Memory B cell (primary cell): ENCODE data around the gene TRERF1.
A peak's percentile ranks its signal among the peaks of the same experiment; 100 is the strongest.

Experiments
- ATAC-seq: fragments of 150-1000 bp; cut with Tn5 transposase; 2 replicates; pipeline ENCODE4 v1.10.0; 2021; ENCODE audit warnings: low read depth, mild to moderate bottlenecking, moderate library complexity
- DNase-seq, 2 donors: peaks; one replicate each; pipeline ENCODE4 v3.0.0; 2022; ENCODE audit warnings: low spot score in 2 of 2
- H3K27ac Mint-ChIP-seq: one replicate; pipeline ENCODE4 v1.8.0; 2022; ENCODE audit warnings: mild to moderate bottlenecking, moderate library complexity, mixed read lengths
- H3K27me3 Mint-ChIP-seq: one replicate; pipeline ENCODE4 v1.8.0; 2022; ENCODE audit warnings: mixed read lengths
- H3K36me3 Mint-ChIP-seq: one replicate; pipeline ENCODE4 v1.8.0; 2022; ENCODE audit warnings: mild to moderate bottlenecking, mixed read lengths
- H3K4me1 Mint-ChIP-seq: one replicate; pipeline ENCODE4 v1.8.0; 2022; ENCODE audit warnings: mixed read lengths
- H3K4me3 Mint-ChIP-seq: one replicate; pipeline ENCODE4 v1.8.0; 2022; ENCODE audit warnings: mild to moderate bottlenecking, moderate library complexity, mixed read lengths
- H3K9me3 Mint-ChIP-seq: one replicate; pipeline ENCODE4 v1.8.0; 2022; ENCODE audit warnings: mixed read lengths

The TRERF1 gene

GRCh38 chr6:42423244-42423643 lies 28.5 kb downstream of the TRERF1 start:
- DNase-seq, result no peak
- peaks cover 10% of the 10 kb centered on the region for H3K4me1 Mint-ChIP-seq

GRCh38 chr6:42420741-42421140 lies 31.0 kb downstream of the TRERF1 start:
- peaks cover 10% of the 10 kb centered on the region for H3K4me1 Mint-ChIP-seq

More at GRCh38 chr6:42423244-42423643, 28.5 kb downstream of the TRERF1 start:
- no peak for ATAC-seq
- no peaks in the 10 kb centered on the region for H3K9me3 Mint-ChIP-seq
- H3K27ac Mint-ChIP-seq, result no peak overlapping the region
- H3K27me3 Mint-ChIP-seq, result peaks cover 6% of the 10 kb centered on the region
- no peaks in the 10 kb centered on the region for H3K36me3 Mint-ChIP-seq
- H3K4me3 Mint-ChIP-seq, result no peak overlapping the region

GRCh38 chr6:42419490-42420280 lies 32.0 kb downstream of the TRERF1 start:
- no peaks in the 10 kb centered on the region for H3K9me3 Mint-ChIP-seq
- ATAC-seq (no peak), DNase-seq (no peak)
- H3K27me3 Mint-ChIP-seq, result peaks cover 6% of the 10 kb centered on the region
- no peak overlapping the region for H3K27ac Mint-ChIP-seq
- H3K4me3 Mint-ChIP-seq, result no peak overlapping the region
- no peaks in the 10 kb centered on the region for H3K36me3 Mint-ChIP-seq
- peaks cover 9% of the 10 kb centered on the region for H3K4me1 Mint-ChIP-seq

More at GRCh38 chr6:42420741-42421140, 31.0 kb downstream of the TRERF1 start:
- DNase-seq, result no peak
- no peak overlapping the region for H3K27ac Mint-ChIP-seq
- H3K36me3 Mint-ChIP-seq, result no peaks in the 10 kb centered on the region
- no peaks in the 10 kb centered on the region for H3K9me3 Mint-ChIP-seq
- ATAC-seq, result no peak
- no peak overlapping the region for H3K4me3 Mint-ChIP-seq
- H3K27me3 Mint-ChIP-seq, result peaks cover 6% of the 10 kb centered on the region

- Mint-ChIP-seq H3K27ac (no peak overlapping the region), H3K36me3 (no peaks in the 10 kb centered on the region), H3K4me3 (no peak overlapping the region), H3K27me3 (peaks cover 5% of the 10 kb centered on the region), H3K4me1 (peaks cover 7% of the 10 kb centered on the region), H3K9me3 (no peaks in the 10 kb centered on the region)
- no peak for DNase-seq
- no peak for ATAC-seq
Measured at GRCh38 chr6:42418724-42419123, 33.0 kb downstream of the TRERF1 start.

GRCh38 chr6:42417641-42418112 lies 34.0 kb downstream of the TRERF1 start:
- H3K4me3 Mint-ChIP-seq, result no peak overlapping the region
- H3K4me1 Mint-ChIP-seq, result peaks cover 2% of the 10 kb centered on the region
- no peak for ATAC-seq
- H3K36me3 Mint-ChIP-seq, result no peaks in the 10 kb centered on the region
- peaks cover 5% of the 10 kb centered on the region for H3K27me3 Mint-ChIP-seq
- DNase-seq, result no peak
- no peaks in the 10 kb centered on the region for H3K9me3 Mint-ChIP-seq
- H3K27ac Mint-ChIP-seq, result no peak overlapping the region

GRCh38 chr6:42411406-42411805 lies 40.3 kb downstream of the TRERF1 start:
- DNase-seq, result no peak
- ATAC-seq, result no peak
- H3K4me1 Mint-ChIP-seq, result peaks cover 12% of the 10 kb centered on the region

GRCh38 chr6:42410861-42411260 lies 40.9 kb downstream of the TRERF1 start:
- Mint-ChIP-seq H3K36me3 (no peaks in the 10 kb centered on the region), H3K4me3 (no peak overlapping the region), H3K27me3 (no peaks in the 10 kb centered on the region), H3K4me1 (peaks cover 10% of the 10 kb centered on the region), H3K27ac (peak overlapping the region; percentile 61), H3K9me3 (no peaks in the 10 kb centered on the region)
- ATAC-seq (no peak), DNase-seq (no peak)

More at GRCh38 chr6:42411406-42411805, 40.3 kb downstream of the TRERF1 start:
- no peak overlapping the region for H3K27ac Mint-ChIP-seq
- no peaks in the 10 kb centered on the region for H3K27me3 Mint-ChIP-seq
- H3K9me3 Mint-ChIP-seq, result no peaks in the 10 kb centered on the region
- H3K4me3 Mint-ChIP-seq, result no peak overlapping the region
- H3K36me3 Mint-ChIP-seq, result no peaks in the 10 kb centered on the region

- ATAC-seq, result peak; percentile 85
- Mint-ChIP-seq H3K4me1 (peaks cover 10% of the 10 kb centered on the region), H3K27me3 (no peaks in the 10 kb centered on the region), H3K36me3 (no peaks in the 10 kb centered on the region), H3K27ac (no peak overlapping the region), H3K9me3 (no peaks in the 10 kb centered on the region), H3K4me3 (no peak overlapping the region)
- no peak for DNase-seq
Measured at GRCh38 chr6:42409581-42409980, 42.1 kb downstream of the TRERF1 start.

GRCh38 chr6:42407379-42407778 lies 44.3 kb downstream of the TRERF1 start:
- ATAC-seq, result no peak
- H3K4me3 Mint-ChIP-seq, result no peak overlapping the region
- peaks cover 15% of the 10 kb centered on the region for H3K4me1 Mint-ChIP-seq
- H3K9me3 Mint-ChIP-seq, result no peaks in the 10 kb centered on the region
- no peak overlapping the region for H3K27ac Mint-ChIP-seq
- no peak for DNase-seq
- H3K27me3 Mint-ChIP-seq, result no peaks in the 10 kb centered on the region
- H3K36me3 Mint-ChIP-seq, result no peaks in the 10 kb centered on the region

- Mint-ChIP-seq H3K36me3 (no peaks in the 10 kb centered on the region), H3K27me3 (no peaks in the 10 kb centered on the region), H3K27ac (no peak overlapping the region), H3K4me1 (peaks cover 15% of the 10 kb centered on the region), H3K9me3 (no peaks in the 10 kb centered on the region), H3K4me3 (no peak overlapping the region)
- ATAC-seq (no peak), DNase-seq (no peak)
Measured at GRCh38 chr6:42406306-42407280, 45.1 kb downstream of the TRERF1 start.

GRCh38 chr6:42405021-42405420 lies 46.7 kb downstream of the TRERF1 start:
- H3K4me1 Mint-ChIP-seq, result peaks cover 15% of the 10 kb centered on the region
- no peaks in the 10 kb centered on the region for H3K27me3 Mint-ChIP-seq
- no peak overlapping the region for H3K27ac Mint-ChIP-seq
- no peak overlapping the region for H3K4me3 Mint-ChIP-seq
- DNase-seq (no peak), ATAC-seq (no peak)
- H3K36me3 Mint-ChIP-seq, result no peaks in the 10 kb centered on the region
- H3K9me3 Mint-ChIP-seq, result no peaks in the 10 kb centered on the region

GRCh38 chr6:42404484-42404883 lies 47.2 kb downstream of the TRERF1 start:
- Mint-ChIP-seq H3K27ac (no peak overlapping the region), H3K9me3 (no peaks in the 10 kb centered on the region), H3K36me3 (no peaks in the 10 kb centered on the region), H3K27me3 (no peaks in the 10 kb centered on the region), H3K4me1 (peaks cover 10% of the 10 kb centered on the region), H3K4me3 (no peak overlapping the region)
- DNase-seq (no peak), ATAC-seq (no peak)

- H3K27me3 Mint-ChIP-seq, result no peaks in the 10 kb centered on the region
- H3K27ac Mint-ChIP-seq, result no peak overlapping the region
- no peak overlapping the region for H3K4me3 Mint-ChIP-seq
Measured at GRCh38 chr6:42403831-42404230, 47.9 kb downstream of the TRERF1 start.

GRCh38 chr6:42403421-42403820 lies 48.3 kb downstream of the TRERF1 start:
- no peaks in the 10 kb centered on the region for H3K9me3 Mint-ChIP-seq
- H3K4me3 Mint-ChIP-seq, result no peak overlapping the region
- H3K27ac Mint-ChIP-seq, result no peak overlapping the region
- no peak for ATAC-seq
- no peaks in the 10 kb centered on the region for H3K27me3 Mint-ChIP-seq
- no peaks in the 10 kb centered on the region for H3K36me3 Mint-ChIP-seq
- peaks cover 9% of the 10 kb centered on the region for H3K4me1 Mint-ChIP-seq
- no peak for DNase-seq

More at GRCh38 chr6:42403831-42404230, 47.9 kb downstream of the TRERF1 start:
- no peak for ATAC-seq
- peaks cover 9% of the 10 kb centered on the region for H3K4me1 Mint-ChIP-seq
- DNase-seq, result no peak
- no peaks in the 10 kb centered on the region for H3K36me3 Mint-ChIP-seq
- no peaks in the 10 kb centered on the region for H3K9me3 Mint-ChIP-seq
